GM12801 (cell line): ENCODE data around the gene AFG1L.

Experiments
- CTCF ChIP-seq: IDR thresholded peaks from one replicate; pipeline ENCODE4 v1.5.1; 2011; ENCODE audit warnings: control low read depth; ENCODE audit not compliant: insufficient read length; ENCODE audit errors: extremely low read depth

Gene AFG1L

GRCh38 chr6:108510461-108511319 lies 215.8 kb downstream of the AFG1L start:
- no peak for TF ChIP-seq CTCF

GRCh38 chr6:108518714-108519576 lies 224.1 kb downstream of the AFG1L start:
- TF ChIP-seq CTCF = no peak

- TF ChIP-seq CTCF = no peak
Observed at GRCh38 chr6:108521616-108522107, 226.8 kb downstream of the AFG1L start.

GRCh38 chr6:108523697-108524096 lies 228.8 kb downstream of the AFG1L start:
- TF ChIP-seq CTCF = no peak

- no peak for TF ChIP-seq CTCF
Observed at GRCh38 chr6:108524528-108525248, 229.8 kb downstream of the AFG1L start.

GRCh38 chr6:108526739-108527174 lies 231.9 kb downstream of the AFG1L start:
- TF ChIP-seq CTCF = no peak
